GM23338 (cell line): ENCODE measurements around the gene SLC39A11. TPM values are rescaled to one million over a fixed set of nuclear protein-coding genes. Genes with fewer than 3 reads are reported as not detected.

Source experiments
- ATAC-seq: fragments of 200-7000 bp; cut with Tn5 transposase; 3 replicates; pipeline ENCODE4 v1.9.1; 2020
- DNase-seq: peaks from one replicate; pipeline ENCODE4 v3.0.0-alpha.2; 2015; ENCODE audit warnings: low spot score
- H2AFZ ChIP-seq: fragments of 200-600 bp; sonication (generic); 2 replicates; pipeline ENCODE4 v1.8.0; 2016; ENCODE audit warnings: antibody characterized with exemption, mild to moderate bottlenecking, moderate library complexity
- H3F3A ChIP-seq: fragments of 200-600 bp; sonication (generic); replicated peaks from 2 replicates; pipeline ENCODE4 v1.8.0; 2017; ENCODE audit warnings: antibody characterized with exemption, mixed run types, low read depth
- H3K27ac ChIP-seq: fragments of 200-600 bp; sonication (generic); 2 replicates; pipeline ENCODE4 v1.6.1; 2016; ENCODE audit warnings: low read depth
- H3K27me3 ChIP-seq: fragments of 200-600 bp; sonication (generic); 2 replicates; pipeline ENCODE4 v1.8.0; 2016; ENCODE audit warnings: mild to moderate bottlenecking, mixed run types, moderate library complexity; ENCODE audit not compliant: insufficient read depth
- H3K36me3 ChIP-seq: fragments of 200-600 bp; sonication (generic); 2 replicates; pipeline ENCODE4 v1.8.0; 2016; ENCODE audit warnings: mild to moderate bottlenecking; ENCODE audit not compliant: insufficient read depth
- H3K4me1 ChIP-seq: fragments of 200-600 bp; sonication (generic); 2 replicates; pipeline ENCODE4 v1.8.0; 2016; ENCODE audit warnings: mild to moderate bottlenecking, moderate library complexity; ENCODE audit not compliant: insufficient read depth
- H3K4me2 ChIP-seq: fragments of 200-600 bp; sonication (generic); 2 replicates; pipeline ENCODE4 v1.7.1; 2017; ENCODE audit warnings: mixed run types
- H3K4me3 ChIP-seq: fragments of 200-600 bp; sonication (generic); 2 replicates; pipeline ENCODE4 v1.6.1; 2016; ENCODE audit warnings: mixed run types
- H3K79me2 ChIP-seq: fragments of 200-600 bp; sonication (generic); replicated peaks from 2 replicates; pipeline ENCODE4 v1.8.0; 2017; ENCODE audit warnings: mild to moderate bottlenecking; ENCODE audit not compliant: insufficient read depth
- H3K9me2 ChIP-seq: fragments of 200-600 bp; sonication (generic); 2 replicates; pipeline ENCODE4 v1.8.0; 2017; ENCODE audit not compliant: insufficient read depth
- H4K20me1 ChIP-seq: fragments of 200-600 bp; sonication (generic); replicated peaks from 2 replicates; pipeline ENCODE4 v1.8.0; 2017; ENCODE audit warnings: mild to moderate bottlenecking; ENCODE audit not compliant: insufficient read depth
- H3K27ac Mint-ChIP-seq: 2 replicates; pipeline ENCODE4 v1.8.0; 2020; ENCODE audit warnings: inconsistent platforms, mild to moderate bottlenecking, moderate library complexity, mixed read lengths
- H3K27me3 Mint-ChIP-seq: 3 replicates; pipeline ENCODE4 v1.8.0; 2022; ENCODE audit warnings: low read depth, mild to moderate bottlenecking, moderate library complexity, mixed read lengths, inconsistent platforms; ENCODE audit not compliant: insufficient read depth, poor library complexity
- H3K36me3 Mint-ChIP-seq: 3 replicates; pipeline ENCODE4 v1.8.0; 2021; ENCODE audit warnings: low read depth, mild to moderate bottlenecking, inconsistent platforms, moderate library complexity, mixed read lengths
- H3K4me1 Mint-ChIP-seq: 3 replicates; pipeline ENCODE4 v1.8.0; 2020; ENCODE audit warnings: mild to moderate bottlenecking, inconsistent platforms, mixed read lengths
- H3K4me3 Mint-ChIP-seq: 3 replicates; pipeline ENCODE4 v1.8.0; 2021; ENCODE audit warnings: moderate library complexity, mild to moderate bottlenecking, inconsistent platforms, mixed read lengths
- H3K9me3 Mint-ChIP-seq: 3 replicates; pipeline ENCODE4 v1.8.0; 2020; ENCODE audit warnings: moderate library complexity, mild to moderate bottlenecking, inconsistent platforms, mixed read lengths
- CREB1 ChIP-seq: fragments of 250-450 bp; sonication (Bioruptor Pico); IDR thresholded peaks from 2 replicates; pipeline ENCODE4 v1.5.0; 2020; ENCODE audit warnings: low read depth, mild to moderate bottlenecking, moderate library complexity
- ETS1 ChIP-seq: IDR thresholded peaks from 2 replicates; pipeline ENCODE4 v1.6.1; 2016; ENCODE audit warnings: antibody characterized with exemption
- EZH2 ChIP-seq: fragments of 200-600 bp; sonication (generic); IDR thresholded peaks from one replicate; pipeline ENCODE4 v1.8.0; 2017; ENCODE audit warnings: antibody characterized with exemption, mild to moderate bottlenecking, low read depth; ENCODE audit not compliant: unreplicated experiment
- EZH2phosphoT487 ChIP-seq: fragments of 200-600 bp; sonication (generic); IDR thresholded peaks from one replicate; pipeline ENCODE4 v1.8.1; 2018; ENCODE audit warnings: antibody characterized with exemption; ENCODE audit not compliant: unreplicated experiment
- JUNB ChIP-seq: IDR thresholded peaks from one replicate; pipeline ENCODE4 v1.6.1; 2016; ENCODE audit warnings: antibody characterized with exemption; ENCODE audit not compliant: unreplicated experiment
- NANOG ChIP-seq: IDR thresholded peaks from 2 replicates; pipeline ENCODE4 v1.6.1; 2016; ENCODE audit warnings: antibody characterized with exemption, borderline replicate concordance
- POLR2AphosphoS5 ChIP-seq: IDR thresholded peaks from 2 replicates; pipeline ENCODE4 v1.6.1; 2016; ENCODE audit warnings: antibody characterized with exemption, low read depth
- STAT1 ChIP-seq: IDR thresholded peaks from one replicate; pipeline ENCODE4 v1.6.1; 2016; ENCODE audit warnings: antibody characterized with exemption; ENCODE audit not compliant: unreplicated experiment
- ZNF114 ChIP-seq: fragments of 250-450 bp; sonication (Bioruptor Pico); IDR thresholded peaks from 2 replicates; pipeline ENCODE4 v1.5.0; 2020; ENCODE audit warnings: mild to moderate bottlenecking, moderate library complexity
- polyA plus RNA-seq: library from polyadenylated mRNA; unstranded; fragments of >200 nt; fragmentation: Nextera tagmentation; extraction: Ambion mirVana; gene quantifications from 2 replicates; pipeline ENCODE4 v1.2.1, GENCODE V29; 2016
- total RNA-seq: library from RNA; depleted of rRNA; stranded (reverse); fragments of >200 nt; shearing (Covaris generic); gene quantifications from 2 replicates; pipeline ENCODE4 v1.2.3, GENCODE V29; 2014
- TF ChIP-seq, protein P1 (sequence below): fragments of 250-450 bp; sonication (Bioruptor Pico); IDR thresholded peaks from 2 replicates; pipeline ENCODE4 v1.5.0; 2020; ENCODE audit warnings: mild to moderate bottlenecking, moderate library complexity

The SLC39A11 gene
- total and polyA plus RNA-seq, 2 experiments from 2014 or later = 10.8 to 18.1 TPM

- no peak for TF ChIP-seq ETS1
- no peak for TF ChIP-seq ZNF114
- TF ChIP-seq POLR2AphosphoS5 = no peak
- no peak for TF ChIP-seq JUNB
- no peak for TF ChIP-seq CREB1
- no peak for TF ChIP-seq EZH2
- TF ChIP-seq, protein P1, sequence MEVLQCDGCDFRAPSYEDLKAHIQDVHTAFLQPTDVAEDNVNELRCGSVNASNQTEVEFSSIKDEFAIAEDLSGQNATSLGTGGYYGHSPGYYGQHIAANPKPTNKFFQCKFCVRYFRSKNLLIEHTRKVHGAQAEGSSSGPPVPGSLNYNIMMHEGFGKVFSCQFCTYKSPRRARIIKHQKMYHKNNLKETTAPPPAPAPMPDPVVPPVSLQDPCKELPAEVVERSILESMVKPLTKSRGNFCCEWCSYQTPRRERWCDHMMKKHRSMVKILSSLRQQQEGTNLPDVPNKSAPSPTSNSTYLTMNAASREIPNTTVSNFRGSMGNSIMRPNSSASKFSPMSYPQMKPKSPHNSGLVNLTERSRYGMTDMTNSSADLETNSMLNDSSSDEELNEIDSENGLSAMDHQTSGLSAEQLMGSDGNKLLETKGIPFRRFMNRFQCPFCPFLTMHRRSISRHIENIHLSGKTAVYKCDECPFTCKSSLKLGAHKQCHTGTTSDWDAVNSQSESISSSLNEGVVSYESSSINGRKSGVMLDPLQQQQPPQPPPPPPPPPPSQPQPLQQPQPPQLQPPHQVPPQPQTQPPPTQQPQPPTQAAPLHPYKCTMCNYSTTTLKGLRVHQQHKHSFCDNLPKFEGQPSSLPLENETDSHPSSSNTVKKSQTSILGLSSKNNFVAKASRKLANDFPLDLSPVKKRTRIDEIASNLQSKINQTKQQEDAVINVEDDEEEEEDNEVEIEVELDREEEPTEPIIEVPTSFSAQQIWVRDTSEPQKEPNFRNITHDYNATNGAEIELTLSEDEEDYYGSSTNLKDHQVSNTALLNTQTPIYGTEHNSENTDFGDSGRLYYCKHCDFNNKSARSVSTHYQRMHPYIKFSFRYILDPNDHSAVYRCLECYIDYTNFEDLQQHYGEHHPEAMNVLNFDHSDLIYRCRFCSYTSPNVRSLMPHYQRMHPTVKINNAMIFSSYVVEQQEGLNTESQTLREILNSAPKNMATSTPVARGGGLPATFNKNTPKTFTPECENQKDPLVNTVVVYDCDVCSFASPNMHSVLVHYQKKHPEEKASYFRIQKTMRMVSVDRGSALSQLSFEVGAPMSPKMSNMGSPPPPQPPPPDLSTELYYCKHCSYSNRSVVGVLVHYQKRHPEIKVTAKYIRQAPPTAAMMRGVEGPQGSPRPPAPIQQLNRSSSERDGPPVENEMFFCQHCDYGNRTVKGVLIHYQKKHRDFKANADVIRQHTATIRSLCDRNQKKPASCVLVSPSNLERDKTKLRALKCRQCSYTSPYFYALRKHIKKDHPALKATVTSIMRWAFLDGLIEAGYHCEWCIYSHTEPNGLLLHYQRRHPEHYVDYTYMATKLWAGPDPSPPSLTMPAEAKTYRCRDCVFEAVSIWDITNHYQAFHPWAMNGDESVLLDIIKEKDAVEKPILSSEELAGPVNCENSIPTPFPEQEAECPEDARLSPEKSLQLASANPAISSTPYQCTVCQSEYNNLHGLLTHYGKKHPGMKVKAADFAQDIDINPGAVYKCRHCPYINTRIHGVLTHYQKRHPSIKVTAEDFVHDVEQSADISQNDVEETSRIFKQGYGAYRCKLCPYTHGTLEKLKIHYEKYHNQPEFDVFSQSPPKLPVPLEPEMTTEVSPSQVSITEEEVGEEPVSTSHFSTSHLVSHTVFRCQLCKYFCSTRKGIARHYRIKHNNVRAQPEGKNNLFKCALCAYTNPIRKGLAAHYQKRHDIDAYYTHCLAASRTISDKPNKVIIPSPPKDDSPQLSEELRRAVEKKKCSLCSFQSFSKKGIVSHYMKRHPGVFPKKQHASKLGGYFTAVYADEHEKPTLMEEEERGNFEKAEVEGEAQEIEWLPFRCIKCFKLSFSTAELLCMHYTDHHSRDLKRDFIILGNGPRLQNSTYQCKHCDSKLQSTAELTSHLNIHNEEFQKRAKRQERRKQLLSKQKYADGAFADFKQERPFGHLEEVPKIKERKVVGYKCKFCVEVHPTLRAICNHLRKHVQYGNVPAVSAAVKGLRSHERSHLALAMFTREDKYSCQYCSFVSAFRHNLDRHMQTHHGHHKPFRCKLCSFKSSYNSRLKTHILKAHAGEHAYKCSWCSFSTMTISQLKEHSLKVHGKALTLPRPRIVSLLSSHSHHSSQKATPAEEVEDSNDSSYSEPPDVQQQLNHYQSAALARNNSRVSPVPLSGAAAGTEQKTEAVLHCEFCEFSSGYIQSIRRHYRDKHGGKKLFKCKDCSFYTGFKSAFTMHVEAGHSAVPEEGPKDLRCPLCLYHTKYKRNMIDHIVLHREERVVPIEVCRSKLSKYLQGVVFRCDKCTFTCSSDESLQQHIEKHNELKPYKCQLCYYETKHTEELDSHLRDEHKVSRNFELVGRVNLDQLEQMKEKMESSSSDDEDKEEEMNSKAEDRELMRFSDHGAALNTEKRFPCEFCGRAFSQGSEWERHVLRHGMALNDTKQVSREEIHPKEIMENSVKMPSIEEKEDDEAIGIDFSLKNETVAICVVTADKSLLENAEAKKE (CRISPR knock-in tag) = no peak
- TF ChIP-seq NANOG = no peak
Measured at GRCh38 chr17:72732893-72733618, 359.4 kb downstream of the SLC39A11 start (continued).

DNA sequence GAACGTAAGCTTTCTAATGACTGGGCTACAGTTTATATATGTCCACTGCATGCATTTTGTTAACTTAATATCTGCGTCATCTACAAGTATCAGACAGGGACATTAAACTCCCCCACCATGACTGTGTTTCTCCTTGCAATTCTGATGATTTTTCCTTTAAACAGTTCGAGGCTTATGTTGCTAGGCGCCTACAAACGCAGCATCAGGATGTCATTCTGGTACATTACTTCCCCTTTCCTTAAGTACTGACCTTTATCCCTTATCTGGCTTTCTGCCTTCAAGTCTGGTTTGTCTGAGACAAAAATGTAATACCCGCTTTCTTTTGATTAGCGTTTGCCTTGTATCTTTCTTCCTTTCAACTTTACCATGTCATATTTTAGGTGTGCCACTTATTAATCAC is 362.4 kb downstream of the SLC39A11 start:
- no peaks in the 10 kb centered on the region for H4K20me1 ChIP-seq
- TF ChIP-seq CREB1 = no peak
- no peak for TF ChIP-seq POLR2AphosphoS5
- no peak for TF ChIP-seq EZH2
- no peak for TF ChIP-seq NANOG
- TF ChIP-seq EZH2phosphoT487 = no peak
- TF ChIP-seq STAT1 = no peak

More for the DNA sequence above, 362.4 kb downstream of the SLC39A11 start:
- no peak overlapping the region for H3K4me2 ChIP-seq
- ATAC-seq = no peak
- H3K9me2 ChIP-seq = no peaks in the 10 kb centered on the region
- H3K4me1 Mint-ChIP-seq = peaks cover 6% of the 10 kb centered on the region; the same call in 2 of the 3 replicates
- no peak overlapping the region for H3K4me3 Mint-ChIP-seq
- no peaks in the 10 kb centered on the region for H3K9me3 Mint-ChIP-seq
- H3K27ac ChIP-seq = no peak overlapping the region
- H3F3A ChIP-seq = no peaks in the 10 kb centered on the region
- H3K4me3 ChIP-seq = no peak overlapping the region
- H3K79me2 ChIP-seq = no peaks in the 10 kb centered on the region
- H2AFZ ChIP-seq = no peak overlapping the region
- no peaks in the 10 kb centered on the region for H3K4me1 ChIP-seq
- H3K27ac Mint-ChIP-seq = no peak overlapping the region
- no peak for DNase-seq
- H3K27me3 ChIP-seq = no peaks in the 10 kb centered on the region
- no peaks in the 10 kb centered on the region for H3K36me3 Mint-ChIP-seq
- peaks cover 2% of the 10 kb centered on the region for H3K27me3 Mint-ChIP-seq
- H3K36me3 ChIP-seq = no peaks in the 10 kb centered on the region
